ENCODE data around the gene QDPR.
"Not testable (repeated sequence)": the region's sequence is repeated elsewhere in the genome, so short reads cannot be mapped to it uniquely, and the experiment has no call there.

Gene QDPR

GRCh38 chr4:17489721-17490120 lies 22.2 kb downstream of the QDPR start:
- DNase-seq: no peak

GRCh38 chr4:17489123-17489522 lies 22.8 kb downstream of the QDPR start:
- no peak for DNase-seq

GRCh38 chr4:17482716-17483115 lies 29.2 kb downstream of the QDPR start:
- no peak for DNase-seq

GRCh38 chr4:17480955-17481354 lies 30.9 kb downstream of the QDPR start:
- DNase-seq: no peak

GRCh38 chr4:17480210-17480927 lies 31.5 kb downstream of the QDPR start:
- no peak for DNase-seq

- DNase-seq: no peak
Observed at GRCh38 chr4:17477774-17478472, 34.0 kb downstream of the QDPR start.

- DNase-seq: no peak
Observed at GRCh38 chr4:17476853-17477252, 35.0 kb downstream of the QDPR start.

GRCh38 chr4:17475481-17475880 lies 36.4 kb downstream of the QDPR start:
- no peak for DNase-seq

- no peak for DNase-seq
Observed at GRCh38 chr4:17469931-17470674, 41.8 kb downstream of the QDPR start.

- DNase-seq: no peak
Observed at GRCh38 chr4:17468619-17469221, 43.2 kb downstream of the QDPR start.

- DNase-seq: no peak
Observed at GRCh38 chr4:17463606-17464005, 48.3 kb downstream of the QDPR start.

GRCh38 chr4:17450269-17450804 lies 61.6 kb downstream of the QDPR start:
- DNase-seq: no peak

GRCh38 chr4:17448689-17449088 lies 63.2 kb downstream of the QDPR start:
- DNase-seq: no peak

- no peak for DNase-seq
Observed at GRCh38 chr4:17447675-17448298, 64.1 kb downstream of the QDPR start.

GRCh38 chr4:17447056-17447455 lies 64.8 kb downstream of the QDPR start:
- DNase-seq: no peak

GRCh38 chr4:17442477-17442876 lies 69.4 kb downstream of the QDPR start:
- not testable (repeated sequence) for DNase-seq

- no peak for DNase-seq
Observed at GRCh38 chr4:17437396-17437795, 74.5 kb downstream of the QDPR start.

- no peak for DNase-seq
Observed at GRCh38 chr4:17436750-17437090, 75.2 kb downstream of the QDPR start.

Measured in SIG-M5 (cell line).